Colonic mucosa (tissue), 4 donors: ENCODE measurements around the gene PI4KA. TPM values are rescaled to one million over a fixed set of nuclear protein-coding genes. Genes with fewer than 3 reads are reported as not detected.

Experiments used
- DNase-seq: peaks from one replicate; pipeline ENCODE4 v3.0.0-alpha.2; 2020
- H3K27ac ChIP-seq: fragments of 200-600 bp; one replicate; pipeline ENCODE4 v1.8.0; 2021
- H3K27me3 ChIP-seq: fragments of 200-600 bp; one replicate; pipeline ENCODE4 v1.8.0; 2021
- H3K36me3 ChIP-seq: fragments of 200-600 bp; one replicate; pipeline ENCODE4 v1.8.0; 2021
- H3K4me1 ChIP-seq: fragments of 200-600 bp; one replicate; pipeline ENCODE4 v1.8.0; 2021; ENCODE audit warnings: mild to moderate bottlenecking
- H3K4me3 ChIP-seq: fragments of 200-600 bp; one replicate; pipeline ENCODE4 v1.8.0; 2021
- H3K9ac ChIP-seq, 2 donors: one replicate each; pipeline ENCODE4 v1.7.0; 2013; ENCODE audit warnings: control low read depth in 2 of 2, low read depth in 2 of 2, low read length in 2 of 2
- H3K9me3 ChIP-seq: fragments of 200-600 bp; one replicate; pipeline ENCODE4 v1.8.0; 2021
- CTCF ChIP-seq: fragments of 200-600 bp; IDR thresholded peaks from one replicate; pipeline ENCODE4 v1.8.0; 2022; ENCODE audit warnings: antibody characterized with exemption, mild to moderate bottlenecking
- intact Hi-C: fragments of 100-400 bp; cut with DNase I; formaldehyde crosslinking; loops from one replicate; pipeline ENCODE4 v1.14.1; 2022
- total RNA-seq, 2 donors: library from RNA; stranded (reverse); fragmentation: NEBNext Ultra II Directional in 1 of 2; extraction: Animal tissue kit (Norgen Biotek cat#: 25700) in 1 of 2; gene quantifications; one replicate each; pipeline ENCODE4 v1.2.1, GENCODE V29; 2021
- donor health status: healthy.
- donor health status: DM: no; HTN: no; CAD: no.
- donor health status: DM: no; HTN: no; CAD: no.

The PI4KA gene
- total RNA-seq, 2 donors from 2014 or later = 69.4 to 86.8 TPM

- intact Hi-C loops = no loop called here
Observed at GRCh38 chr22:20782596-20783299, 75.9 kb downstream of the PI4KA start.

GRCh38 chr22:20782083-20782482 lies 76.5 kb downstream of the PI4KA start:
- Histone ChIP-seq H3K4me1 (no peaks in the 10 kb centered on the region), H3K27ac (no peak overlapping the region), H3K9me3 (no peaks in the 10 kb centered on the region), H3K27me3 (no peaks in the 10 kb centered on the region), H3K36me3 (no peaks in the 10 kb centered on the region), H3K4me3 (no peak overlapping the region), H3K9ac (no peak overlapping the region)
- no peak for TF ChIP-seq CTCF
- intact Hi-C loops = no loop called here
- no peak for DNase-seq

More at GRCh38 chr22:20782596-20783299, 75.9 kb downstream of the PI4KA start:
- Histone ChIP-seq H3K36me3 (no peaks in the 10 kb centered on the region), H3K27ac (no peak overlapping the region), H3K4me3 (no peak overlapping the region), H3K9me3 (no peaks in the 10 kb centered on the region), H3K9ac (no peak overlapping the region), H3K27me3 (no peaks in the 10 kb centered on the region), H3K4me1 (no peaks in the 10 kb centered on the region)
- no peak for DNase-seq
- no peak for TF ChIP-seq CTCF

- H3K27ac ChIP-seq = no peak overlapping the region
- H3K9me3 ChIP-seq = no peaks in the 10 kb centered on the region
- H3K36me3 ChIP-seq = no peaks in the 10 kb centered on the region
- no peak for DNase-seq
- no peak overlapping the region for H3K9ac ChIP-seq
- no peaks in the 10 kb centered on the region for H3K27me3 ChIP-seq
- intact Hi-C loops = no loop called here
- no peak overlapping the region for H3K4me3 ChIP-seq
- no peak for TF ChIP-seq CTCF
- no peaks in the 10 kb centered on the region for H3K4me1 ChIP-seq
Observed at GRCh38 chr22:20781272-20781990, 77.2 kb downstream of the PI4KA start.

- no peaks in the 10 kb centered on the region for H3K9me3 ChIP-seq
- no peaks in the 10 kb centered on the region for H3K36me3 ChIP-seq
- TF ChIP-seq CTCF = no peak
- no peak overlapping the region for H3K27ac ChIP-seq
- no peaks in the 10 kb centered on the region for H3K27me3 ChIP-seq
- no peak overlapping the region for H3K9ac ChIP-seq
- DNase-seq = no peak
- intact Hi-C loops = no loop called here
- H3K4me1 ChIP-seq = no peaks in the 10 kb centered on the region
- H3K4me3 ChIP-seq = no peak overlapping the region
Observed at GRCh38 chr22:20779818-20780158, 78.8 kb downstream of the PI4KA start.

GRCh38 chr22:20779014-20779817 lies 79.4 kb downstream of the PI4KA start:
- Histone ChIP-seq H3K4me1 (no peaks in the 10 kb centered on the region), H3K36me3 (no peaks in the 10 kb centered on the region), H3K27me3 (no peaks in the 10 kb centered on the region), H3K4me3 (no peak overlapping the region), H3K9ac (no peak overlapping the region), H3K9me3 (no peaks in the 10 kb centered on the region), H3K27ac (no peak overlapping the region)
- DNase-seq = no peak
- TF ChIP-seq CTCF = no peak
- intact Hi-C loops = no loop called here
